H1 (cell line): ENCODE results near the gene DNER. TPM values are rescaled to one million over a fixed set of nuclear protein-coding genes. Genes with fewer than 3 reads are reported as not detected.

Experiments
- CTCF ChIA-PET: fragments of 300-600 bp; sonication (Branson Sonifier 250); formaldehyde crosslinking; loops from one replicate; lab custom pipeline; 2021; ENCODE audit not compliant: partially characterized antibody; lab: Charles Lee
- POLR2A ChIA-PET: fragments of 300-600 bp; sonication (Branson Sonifier 250); formaldehyde crosslinking; loops from one replicate; lab custom pipeline; 2021; ENCODE audit warnings: inconsistent platforms; ENCODE audit not compliant: partially characterized antibody; lab: Charles Lee
- DNase-seq, 2 experiments: peaks; one replicate each; pipeline versions ENCODE4 v3.0.0 to v3.0.0-alpha.2; 2010 to 2022; ENCODE audit warnings: low spot score in 2 of 2, low read depth in 1 of 2, mixed read lengths in 1 of 2
- FAIRE-seq: peaks from 2 replicates; lab custom pipeline; 2011; peaks lifted over from hg19 to GRCh38; lab: Jason Lieb, UNC
- H2AFZ ChIP-seq: 2 replicates; pipeline ENCODE4 v1.8.1; 2012; ENCODE audit warnings: low read length, inconsistent platforms
- H2AK5ac ChIP-seq: 2 replicates; pipeline ENCODE4 v1.6.1; 2013; ENCODE audit warnings: low read depth, low read length
- H2BK120ac ChIP-seq: replicated peaks from 2 replicates; pipeline ENCODE3; 2013; ENCODE audit warnings: low read depth, low read length, inconsistent platforms
- H2BK12ac ChIP-seq: 2 replicates; pipeline ENCODE4 v1.6.1; 2013; ENCODE audit warnings: low read depth, low read length
- H2BK15ac ChIP-seq: 2 replicates; pipeline ENCODE4 v1.6.1; 2013; ENCODE audit warnings: low read length
- H2BK20ac ChIP-seq: 2 replicates; pipeline ENCODE4 v1.6.1; 2013; ENCODE audit warnings: low read length
- H2BK5ac ChIP-seq: 2 replicates; pipeline ENCODE4 v1.6.1; 2013; ENCODE audit warnings: low read depth, low read length
- H3K14ac ChIP-seq: 2 replicates; pipeline ENCODE4 v1.6.1; 2013; ENCODE audit warnings: inconsistent platforms; ENCODE audit not compliant: insufficient read length
- H3K18ac ChIP-seq: 2 replicates; pipeline ENCODE4 v1.6.1; 2013; ENCODE audit warnings: low read length; ENCODE audit errors: extremely low read depth
- H3K23ac ChIP-seq: 2 replicates; pipeline ENCODE4 v1.6.1; 2013; ENCODE audit warnings: inconsistent platforms; ENCODE audit not compliant: insufficient read length
- H3K23me2 ChIP-seq: 2 replicates; pipeline ENCODE4 v1.6.1; 2013; ENCODE audit warnings: low read depth, low read length
- H3K27ac ChIP-seq: 2 replicates; pipeline ENCODE4 v1.6.1; 2011; ENCODE audit warnings: low read depth, low read length, inconsistent platforms
- H3K27me3 ChIP-seq, 4 experiments: replicated peaks in 1 of 4; 1 replicate in 1 of 4; 2 replicates in 3 of 4; pipeline versions ENCODE4 v1.6.1 to v1.8.1; 2011 to 2013; ENCODE audit warnings: low read length in 3 of 4, mild to moderate bottlenecking in 3 of 4, inconsistent platforms in 2 of 4, mixed read lengths in 2 of 4, moderate library complexity in 1 of 4; ENCODE audit not compliant: control insufficient read depth in 3 of 4, insufficient read depth in 3 of 4; ENCODE audit errors: extremely low read depth in 1 of 4
- H3K36me3 ChIP-seq, 4 experiments: 2 replicates each; pipeline versions ENCODE4 v1.6.1 to v1.8.1; 2011 to 2013; ENCODE audit warnings: mild to moderate bottlenecking in 4 of 4, low read length in 3 of 4, moderate library complexity in 2 of 4, control low read depth in 1 of 4, inconsistent platforms in 1 of 4; ENCODE audit not compliant: insufficient read depth in 4 of 4, control insufficient read depth in 2 of 4
- H3K4ac ChIP-seq: replicated peaks from 2 replicates; pipeline ENCODE3; 2013; ENCODE audit warnings: low read length, low read depth, mixed read lengths, inconsistent platforms; ENCODE audit not compliant: insufficient read length
- H3K4me1 ChIP-seq, 4 experiments: replicated peaks in 1 of 4; 1 replicate in 1 of 4; 2 replicates in 3 of 4; pipeline versions ENCODE4 v1.6.1 to v1.8.1; 2011 to 2013; ENCODE audit warnings: low read length in 3 of 4, inconsistent platforms in 2 of 4, mixed read lengths in 1 of 4; ENCODE audit not compliant: insufficient read depth in 4 of 4, control insufficient read depth in 3 of 4
- H3K4me2 ChIP-seq, 2 experiments: 2 replicates each; pipeline versions ENCODE4 v1.6.1 to v1.8.1; 2011 to 2013; ENCODE audit warnings: low read depth in 2 of 2, low read length in 2 of 2, control low read depth in 1 of 2, inconsistent platforms in 1 of 2, mild to moderate bottlenecking in 1 of 2; ENCODE audit not compliant: insufficient read depth in 1 of 2
- H3K4me3 ChIP-seq, 4 experiments: fragments of 200-600, 300-600 bp in 1 of 4; sonication (generic), shearing (Covaris generic), sonication (Bioruptor Twin) in 1 of 4; 2 replicates each; pipeline versions ENCODE4 v1.5.1 to v1.8.1; 2011 to 2016; ENCODE audit warnings: low read length in 4 of 4, low read depth in 3 of 4, control low read depth in 2 of 4, inconsistent platforms in 2 of 4, mild to moderate bottlenecking in 2 of 4, mixed read lengths in 1 of 4, moderate library complexity in 1 of 4; ENCODE audit not compliant: insufficient read depth in 2 of 4; ENCODE audit errors: extremely low read depth in 1 of 4
- H3K56ac ChIP-seq: replicated peaks from 2 replicates; pipeline ENCODE3; 2013; ENCODE audit warnings: low read depth, mild to moderate bottlenecking, mixed read lengths, low read length, inconsistent platforms; ENCODE audit not compliant: insufficient read length
- H3K79me1 ChIP-seq: 2 replicates; pipeline ENCODE4 v1.6.1; 2013; ENCODE audit warnings: low read depth, low read length, control low read depth
- H3K79me2 ChIP-seq, 2 experiments: 2 replicates each; pipeline versions ENCODE4 v1.6.1 to v1.8.1; 2012 to 2013; ENCODE audit warnings: low read length in 2 of 2, mild to moderate bottlenecking in 2 of 2, inconsistent platforms in 1 of 2; ENCODE audit not compliant: insufficient read depth in 2 of 2, control insufficient read depth in 1 of 2
- H3K9ac ChIP-seq, 4 experiments: replicated peaks in 1 of 4; 1 replicate in 1 of 4; 2 replicates in 3 of 4; pipeline versions ENCODE4 v1.6.1 to v1.8.1; 2011 to 2013; ENCODE audit warnings: low read depth in 3 of 4, low read length in 3 of 4, control low read depth in 2 of 4, mild to moderate bottlenecking in 2 of 4, moderate library complexity in 2 of 4, inconsistent platforms in 1 of 4; ENCODE audit errors: extremely low read depth in 1 of 4
- H3K9me3 ChIP-seq, 2 experiments: 2 replicates each; pipeline versions ENCODE4 v1.6.1 to v1.8.1; 2012 to 2013; ENCODE audit warnings: mild to moderate bottlenecking in 2 of 2, moderate library complexity in 2 of 2, control low read depth in 1 of 2, inconsistent platforms in 1 of 2, low read depth in 1 of 2, low read length in 1 of 2, mixed read lengths in 1 of 2; ENCODE audit not compliant: insufficient read depth in 2 of 2
- H4K20me1 ChIP-seq, 2 experiments: replicated peaks in 1 of 2; 2 replicates each; pipeline versions ENCODE3 to v1.8.1; 2011 to 2013; ENCODE audit warnings: inconsistent platforms in 2 of 2, low read length in 2 of 2, mild to moderate bottlenecking in 1 of 2; ENCODE audit not compliant: insufficient read depth in 2 of 2, control insufficient read depth in 1 of 2
- H4K5ac ChIP-seq: 2 replicates; pipeline ENCODE4 v1.6.1; 2013; ENCODE audit warnings: low read length, low read depth, mixed read lengths, inconsistent platforms; ENCODE audit not compliant: insufficient read length
- H4K8ac ChIP-seq: 2 replicates; pipeline ENCODE4 v1.8.0; 2013; ENCODE audit warnings: mild to moderate bottlenecking, moderate library complexity, low read length, inconsistent platforms; ENCODE audit not compliant: insufficient read depth; ENCODE audit errors: extremely low read depth
- H4K91ac ChIP-seq: replicated peaks from 2 replicates; pipeline ENCODE3; 2013; ENCODE audit warnings: low read length, mixed read lengths, inconsistent platforms; ENCODE audit not compliant: insufficient read length
- EGR1 ChIP-seq: IDR thresholded peaks from 2 replicates; pipeline ENCODE4 v1.6.1; 2011; ENCODE audit warnings: low read depth, low read length, borderline replicate concordance
- WGBS, 2 experiments: shearing (Covaris generic) in 1 of 2; methylation state at CpG; one replicate each; pipeline versions ENCODE4 v1.1.6 to v1.1.7; 2013 to 2015; ENCODE audit warnings: low lambda C conversion rate in 2 of 2, mixed read lengths in 2 of 2, inconsistent platforms in 1 of 2, low coverage in 1 of 2, missing lambda C conversion rate in 1 of 2; ENCODE audit not compliant: insufficient replicate concordance in 2 of 2, insufficient coverage in 1 of 2, insufficient read length in 1 of 2; ENCODE audit errors: extremely low coverage in 1 of 2, missing lambda C conversion rate in 1 of 2; 5-methylcytosine and 5-hydroxymethylcytosine counted together
- polyA plus RNA-seq, 7 experiments: library from polyadenylated mRNA; depleted of rRNA in 3 of 7; stranded (reverse) in 5 of 7; unstranded in 2 of 7; fragments of >200 nt in 5 of 7; fragments of 200-250 nt in 2 of 7; gene quantifications; 1 replicate in 5 of 7; 2 replicates in 1 of 7; 4 replicates in 1 of 7; pipeline versions ENCODE4 v1.2.1 to v1.2.3, GENCODE V29; 2011 to 2013; ENCODE audit warnings: missing spikeins in 2 of 7, mixed read lengths in 2 of 7
- total RNA-seq: library from RNA; stranded (reverse); fragmentation: NEBNext Ultra II Directional; extraction: Animal tissue kit (Norgen Biotek cat#: 25700); gene quantifications from 2 replicates; pipeline ENCODE4 v1.2.1, GENCODE V29; 2021

The DNER gene
- total and polyA plus RNA-seq, 2 of the 8 experiments (the other 6 are each of a cell fraction or from before 2014, with no cell fraction given) = 6.8 to 16.3 TPM

DNA sequence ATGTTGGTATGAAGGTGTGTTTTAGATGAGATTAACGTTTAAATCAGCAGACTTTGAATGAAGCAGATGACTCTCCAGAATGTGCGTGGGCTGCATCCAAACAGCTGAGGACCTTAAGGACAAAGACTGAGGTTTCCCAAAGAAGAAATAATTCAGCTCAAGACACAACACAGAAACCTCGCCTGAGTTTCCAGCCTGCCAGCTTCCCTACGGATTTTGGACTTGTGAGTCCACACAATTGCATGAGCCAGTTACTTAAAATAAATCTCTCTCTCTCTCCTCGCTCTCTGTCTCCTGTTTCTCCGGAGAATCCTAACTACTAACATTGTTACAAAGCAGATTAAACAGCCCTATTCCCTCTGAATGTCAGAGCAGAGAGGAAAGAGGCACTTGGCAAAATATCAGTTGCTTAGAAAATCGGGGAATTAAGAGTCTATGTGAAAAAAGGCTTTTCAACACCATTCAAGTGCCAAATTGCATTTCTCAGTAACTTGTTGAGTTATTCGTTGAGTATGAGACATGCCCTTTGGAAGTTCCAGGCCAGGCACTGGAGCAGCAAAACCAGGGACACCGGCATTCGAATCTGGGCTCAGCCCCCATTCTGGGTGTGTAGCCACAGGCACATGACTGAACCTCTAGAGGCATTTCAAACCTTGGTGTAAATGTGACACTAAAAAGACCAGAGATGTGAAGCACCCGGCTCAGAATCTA lies 268.7 kb downstream of the DNER start:
- no peak for FAIRE-seq
- no peak overlapping the region for H2BK5ac ChIP-seq
- H3K14ac ChIP-seq = no peak overlapping the region
- no peak overlapping the region; the same call in 1 of the 2 replicates for H2AFZ ChIP-seq
- no peak overlapping the region for H3K9ac ChIP-seq
- no peak overlapping the region for H4K91ac ChIP-seq
- H3K36me3 ChIP-seq = no peaks in the 10 kb centered on the region
- no peak overlapping the region for H3K4me2 ChIP-seq
- no peak overlapping the region for H4K5ac ChIP-seq
- no peak for DNase-seq
- H3K4ac ChIP-seq = no peak overlapping the region
- no peak overlapping the region for H2BK12ac ChIP-seq
- H3K18ac ChIP-seq = no peak overlapping the region
- no peaks in the 10 kb centered on the region for H4K20me1 ChIP-seq
- ChIA-PET CTCF (interaction anchor here (0.6 to 2.1 kb wide), 4 partner anchors 14 to 138 kb away, joined by 3 to 6 read pairs (median 4); no protein-coding TSS in a partner anchor), POLR2A (no interaction called here)
- no peak overlapping the region for H3K23ac ChIP-seq
- 88% methylated on average over 11 of the region's 11 CpGs; no CpG with 5 or more reads in 1 of the 2 experiments for WGBS, 2 experiments
- no peaks in the 10 kb centered on the region for H3K79me1 ChIP-seq
- no peak overlapping the region for H3K4me3 ChIP-seq
- H3K27ac ChIP-seq = no peak overlapping the region
- H4K8ac ChIP-seq = no peak overlapping the region
- H3K79me2 ChIP-seq = no peaks in the 10 kb centered on the region
- H2BK20ac ChIP-seq = no peak overlapping the region
- no peak overlapping the region for H2BK15ac ChIP-seq
- H3K4me1 ChIP-seq = no peaks in the 10 kb centered on the region
- H3K27me3 ChIP-seq = no peaks in the 10 kb centered on the region
- no peak overlapping the region for H2AK5ac ChIP-seq
- TF ChIP-seq EGR1 = no peak
- TF ChIP-seq, all 59 proteins: peak for 0
- H3K56ac ChIP-seq = no peak overlapping the region
- no peak overlapping the region for H2BK120ac ChIP-seq
- no peaks in the 10 kb centered on the region for H3K23me2 ChIP-seq
- no peaks in the 10 kb centered on the region for H3K9me3 ChIP-seq
